ENCODE measurements around the gene EHHADH. TPM values are rescaled to one million over a fixed set of nuclear protein-coding genes. Genes with fewer than 3 reads are reported as not detected.

The EHHADH gene
- total and polyA plus RNA-seq, 2 of the 13 experiments (the other 11 are each of a cell fraction or from before 2014, with no cell fraction given): 14.5 to 38.9 TPM

- WGBS (ENCODE audit: low lambda C conversion rate): 65% methylated on average over 15 of the region's 16 CpGs
- in situ Hi-C loops (cut with HindIII; ENCODE audit: extremely low pct_ligation_motif_present, low pct_unique_long_range_greater_than_20kb) (no loop called here), intact Hi-C loops (cut with micrococcal nuclease; ENCODE audit: unreplicated experiment) (no loop called here)
- H3K27ac ChIP-seq (ENCODE audit: extremely low read length, insufficient read depth, low read length): no peak overlapping the region
- peak overlapping the region; percentile 18; the same call in 1 of the 2 replicates for H3K4me2 ChIP-seq (ENCODE audit: low read depth, low read length)
- H4K20me1 ChIP-seq (ENCODE audit: insufficient read depth, low read length): no peaks in the 10 kb centered on the region
- no peak overlapping the region; a peak in 1 of 6 replicates for H3K4me3 ChIP-seq (replicated peaks in 1 of 3; ENCODE audit: insufficient read depth in 1 of 3, low read depth in 2 of 3, low read length in 3 of 3)
- H3K9me3 ChIP-seq (ENCODE audit: low read length): no peaks in the 10 kb centered on the region
- peaks cover 4 to 28% of the 10 kb centered on the region in 2 experiments; a peak in 4 of 5 replicates for H3K27me3 ChIP-seq (ENCODE audit: control insufficient read depth in 1 of 2, insufficient read depth in 2 of 2, low read length in 2 of 2)
- no peak overlapping the region for H2AFZ ChIP-seq (ENCODE audit: low read length)
- no peak overlapping the region for H3K9ac ChIP-seq (ENCODE audit: insufficient read depth, low read depth, low read length)
- peaks cover 32% of the 10 kb centered on the region for H3K4me1 ChIP-seq (ENCODE audit: insufficient read depth, low read length)
- ATAC-seq: peak; percentile 60
- DNase-seq (ENCODE audit: low spot score): peak; percentile 42
- FAIRE-seq: no peak
- CTCF ChIA-PET (ENCODE audit: low intra/inter-chr PET ratio, low total read pairs): no interaction called here
- BruUV-seq (replicated peaks): no TSS peak
- H3K36me3 ChIP-seq (replicated peaks in 1 of 2; ENCODE audit: control insufficient read depth in 1 of 2, insufficient read depth in 2 of 2, low read length in 2 of 2): no peaks in the 10 kb centered on the region
- POLR2A ChIA-PET: no interaction called here
- no peaks in the 10 kb centered on the region for H3K79me2 ChIP-seq (ENCODE audit: insufficient read depth, low read length)
- TF ChIP-seq ZBTB38 (CRISPR knock-in tag; IDR thresholded peaks at IDR 0.05) (0 out of 2 replicates have a peak, but pooled peaks have one; percentile 18), MTF1 (CRISPR knock-in tag; IDR thresholded peaks at IDR 0.05) (no peak), SKI (IDR thresholded peaks at IDR 0.05; ENCODE audit: partially characterized antibody) (no peak), NFE2L2 (IDR thresholded peaks at IDR 0.05; ENCODE audit: low read length) (no peak), PAX8 (CRISPR knock-in tag; IDR thresholded peaks at IDR 0.05; ENCODE audit: borderline replicate concordance) (no peak), SOX6 (IDR thresholded peaks at IDR 0.05) (no peak), SOX6 (CRISPR knock-in tag; IDR thresholded peaks at IDR 0.05) (no peak), MEIS2 (CRISPR knock-in tag; IDR thresholded peaks at IDR 0.05) (no peak), ZBTB4 (CRISPR knock-in tag; IDR thresholded peaks at IDR 0.05; ENCODE audit: borderline replicate concordance) (0 out of 2 replicates have a peak, but pooled peaks have one; percentile 26), ZSCAN9 (CRISPR knock-in tag; IDR thresholded peaks at IDR 0.05; ENCODE audit: borderline replicate concordance) (no peak), RELA (CRISPR knock-in tag; IDR thresholded peaks at IDR 0.05) (no peak), ZNF737 (CRISPR knock-in tag; IDR thresholded peaks at IDR 0.05; ENCODE audit: borderline replicate concordance) (no peak), CBX5 (CRISPR knock-in tag; IDR thresholded peaks at IDR 0.05; ENCODE audit: borderline replicate concordance) (no peak), KLF6 (CRISPR knock-in tag; IDR thresholded peaks at IDR 0.05) (no peak), NFATC3 (CRISPR knock-in tag; IDR thresholded peaks at IDR 0.05) (no peak), TP53 (CRISPR knock-in tag; conservative IDR thresholded peaks at IDR 0.05) (no peak)
- TF ChIP-seq, protein P1, sequence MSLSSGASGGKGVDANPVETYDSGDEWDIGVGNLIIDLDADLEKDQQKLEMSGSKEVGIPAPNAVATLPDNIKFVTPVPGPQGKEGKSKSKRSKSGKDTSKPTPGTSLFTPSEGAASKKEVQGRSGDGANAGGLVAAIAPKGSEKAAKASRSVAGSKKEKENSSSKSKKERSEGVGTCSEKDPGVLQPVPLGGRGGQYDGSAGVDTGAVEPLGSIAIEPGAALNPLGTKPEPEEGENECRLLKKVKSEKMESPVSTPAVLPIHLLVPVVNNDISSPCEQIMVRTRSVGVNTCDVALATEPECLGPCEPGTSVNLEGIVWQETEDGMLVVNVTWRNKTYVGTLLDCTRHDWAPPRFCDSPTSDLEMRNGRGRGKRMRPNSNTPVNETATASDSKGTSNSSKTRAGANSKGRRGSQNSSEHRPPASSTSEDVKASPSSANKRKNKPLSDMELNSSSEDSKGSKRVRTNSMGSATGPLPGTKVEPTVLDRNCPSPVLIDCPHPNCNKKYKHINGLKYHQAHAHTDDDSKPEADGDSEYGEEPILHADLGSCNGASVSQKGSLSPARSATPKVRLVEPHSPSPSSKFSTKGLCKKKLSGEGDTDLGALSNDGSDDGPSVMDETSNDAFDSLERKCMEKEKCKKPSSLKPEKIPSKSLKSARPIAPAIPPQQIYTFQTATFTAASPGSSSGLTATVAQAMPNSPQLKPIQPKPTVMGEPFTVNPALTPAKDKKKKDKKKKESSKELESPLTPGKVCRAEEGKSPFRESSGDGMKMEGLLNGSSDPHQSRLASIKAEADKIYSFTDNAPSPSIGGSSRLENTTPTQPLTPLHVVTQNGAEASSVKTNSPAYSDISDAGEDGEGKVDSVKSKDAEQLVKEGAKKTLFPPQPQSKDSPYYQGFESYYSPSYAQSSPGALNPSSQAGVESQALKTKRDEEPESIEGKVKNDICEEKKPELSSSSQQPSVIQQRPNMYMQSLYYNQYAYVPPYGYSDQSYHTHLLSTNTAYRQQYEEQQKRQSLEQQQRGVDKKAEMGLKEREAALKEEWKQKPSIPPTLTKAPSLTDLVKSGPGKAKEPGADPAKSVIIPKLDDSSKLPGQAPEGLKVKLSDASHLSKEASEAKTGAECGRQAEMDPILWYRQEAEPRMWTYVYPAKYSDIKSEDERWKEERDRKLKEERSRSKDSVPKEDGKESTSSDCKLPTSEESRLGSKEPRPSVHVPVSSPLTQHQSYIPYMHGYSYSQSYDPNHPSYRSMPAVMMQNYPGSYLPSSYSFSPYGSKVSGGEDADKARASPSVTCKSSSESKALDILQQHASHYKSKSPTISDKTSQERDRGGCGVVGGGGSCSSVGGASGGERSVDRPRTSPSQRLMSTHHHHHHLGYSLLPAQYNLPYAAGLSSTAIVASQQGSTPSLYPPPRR (CRISPR knock-in tag; IDR thresholded peaks at IDR 0.05; ENCODE audit: borderline replicate concordance): no peak
These were observed 99.8 kb downstream of the EHHADH start for GRCh38 chr3:185153861-185154629.
